Stomach (tissue), 9 donors: ENCODE data around the gene STAT4. TPM values are rescaled to one million over a fixed set of nuclear protein-coding genes. Genes with fewer than 3 reads are reported as not detected.

Experiments
- DNase-seq, 2 donors: peaks; one replicate each; pipeline versions ENCODE4 v3.0.0 to v3.0.0-alpha.2; 2013 to 2019
- H3K27ac ChIP-seq, 5 donors: fragments of 200-600 bp in 4 of 5; sonication (generic) in 4 of 5; one replicate each; pipeline ENCODE4 v1.5.1; 2013 to 2019; ENCODE audit warnings: mild to moderate bottlenecking in 1 of 5, moderate library complexity in 1 of 5
- H3K27me3 ChIP-seq, 3 donors: fragments of 200-600 bp; sonication (generic); one replicate each; pipeline ENCODE4 v1.5.1; 2017 to 2019; ENCODE audit warnings: mixed run types in 1 of 3
- H3K36me3 ChIP-seq, 4 donors: fragments of 200-600 bp; sonication (generic); 1 replicate in 3 of 4; 2 replicates in 1 of 4; pipeline ENCODE4 v1.5.1; 2016 to 2019
- H3K4me1 ChIP-seq, 4 donors: fragments of 200-600 bp; sonication (generic); one replicate each; pipeline ENCODE4 v1.5.1; 2016 to 2019
- H3K4me3 ChIP-seq, 4 donors: fragments of 200-600 bp; sonication (generic) in 3 of 4; one replicate each; pipeline ENCODE4 v1.5.1; 2016 to 2019; ENCODE audit warnings: mild to moderate bottlenecking in 1 of 4
- H3K9me3 ChIP-seq, 4 donors: fragments of 200-600 bp; sonication (generic); one replicate each; pipeline ENCODE4 v1.5.1; 2016 to 2019
- EP300 ChIP-seq: sonication (generic); formaldehyde crosslinking; IDR thresholded peaks from one replicate; pipeline ENCODE4 v1.6.1; 2017; ENCODE audit warnings: antibody characterized with exemption
- POLR2A ChIP-seq, 4 donors: fragments of 450-650 bp; IDR thresholded peaks; one replicate each; pipeline ENCODE4 v1.6.1; 2016; ENCODE audit warnings: antibody characterized with exemption in 4 of 4, control low read depth in 2 of 4, mild to moderate bottlenecking in 1 of 4, moderate library complexity in 1 of 4
- POLR2AphosphoS5 ChIP-seq, 3 donors: sonication (generic); formaldehyde crosslinking; IDR thresholded peaks; one replicate each; pipeline ENCODE4 v1.6.1; 2016; ENCODE audit warnings: antibody characterized with exemption in 3 of 3
- WGBS, 5 donors: extraction: QIAGEN DNeasy Blood & Tissue Kit in 3 of 5; methylation state at CpG; one replicate each; pipeline versions ENCODE4 v1.1.5 to v1.1.7; 2013 to 2018; 5-methylcytosine and 5-hydroxymethylcytosine counted together
- intact Hi-C: fragments of 100-400 bp; cut with DNase I; formaldehyde crosslinking; loops from one replicate; pipeline ENCODE4 v1.15.1; 2023; ENCODE audit warnings: low total_unique reads
- polyA plus RNA-seq, 3 donors: library from polyadenylated mRNA; stranded (reverse); fragments of 200-250 nt; gene quantifications; one replicate each; pipeline ENCODE4 v1.2.3, GENCODE V29; 2013
- total RNA-seq, 5 donors: library from RNA; depleted of rRNA; stranded (reverse); fragments of >200 nt; gene quantifications; one replicate each; pipeline versions ENCODE4 v1.1.0 to v1.2.3, GENCODE V29; 2014 to 2016
- TF ChIP-seq, protein P1 (sequence below), 7 experiments: fragments of 450-650 bp in 4 of 7; fragments of 200-600 bp in 3 of 7; sonication (generic) in 3 of 7; IDR thresholded peaks; one replicate each; pipeline ENCODE4 v1.5.1; 2016 to 2019; ENCODE audit warnings: antibody characterized with exemption in 7 of 7, control low read depth in 2 of 7, mild to moderate bottlenecking in 1 of 7
- donor health status: healthy with polysubstance abuse.
- donor health status: Bipolar disorder and iron deficiency.
- donor health status: healthy.

Gene STAT4
- total and polyA plus RNA-seq, 8 donors, result 0.75 to 21.4 (median 3.8) TPM

DNA sequence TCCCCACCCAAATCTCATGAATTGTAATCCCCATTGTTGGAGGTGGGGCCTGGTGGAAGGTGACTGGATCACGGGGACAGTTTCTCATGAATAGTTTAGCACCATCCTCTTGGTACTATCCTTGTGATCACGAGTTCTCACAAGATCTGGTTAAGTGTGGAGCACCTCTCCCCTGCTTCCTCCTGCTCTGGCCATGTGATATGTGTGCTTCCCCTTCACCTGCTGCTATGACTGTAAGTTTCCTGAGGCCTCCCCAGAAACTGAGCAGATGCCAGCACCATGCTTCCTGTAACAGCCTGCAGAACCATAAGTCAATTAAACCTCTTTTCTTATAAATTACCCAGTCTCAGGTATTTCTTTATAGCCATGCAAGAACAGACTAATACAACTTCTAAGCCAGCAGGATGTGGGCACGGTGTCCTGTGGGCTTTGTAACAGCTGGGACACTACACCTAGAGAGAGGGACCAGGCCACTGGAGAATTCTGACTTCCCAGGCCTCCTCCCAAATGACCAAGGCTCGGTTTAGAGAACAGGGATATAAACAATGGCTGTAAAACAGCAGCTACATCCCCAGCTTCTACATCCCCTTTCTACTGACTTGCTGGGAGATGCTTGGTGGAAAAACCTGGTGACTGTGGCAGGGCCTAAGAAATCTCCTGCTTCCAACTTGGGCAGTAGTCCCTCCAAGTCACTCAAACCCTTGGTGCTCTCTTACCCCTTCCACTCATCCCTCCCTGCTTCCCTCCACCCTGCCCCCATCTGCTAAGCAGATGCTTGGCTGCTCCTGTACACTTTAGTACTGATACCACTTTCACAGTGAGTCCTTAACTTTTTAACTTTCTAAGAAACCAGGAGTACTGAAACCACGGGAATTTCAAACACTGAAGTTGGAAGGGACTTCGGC lies 147.1 kb downstream of the STAT4 start:
- 91 to 99% (median 96%) methylated on average over 6 of the region's 6 CpGs for WGBS, 5 donors
- H3K36me3 ChIP-seq, result peaks cover 75 to 100% (median 99%) of the 10 kb centered on the region in 4 donors
- H3K9me3 ChIP-seq, result no peaks in the 10 kb centered on the region
- H3K4me3 ChIP-seq, result no peak overlapping the region
- TF ChIP-seq POLR2A (IDR thresholded peaks at IDR 0.05), result no peak
- TF ChIP-seq, protein P1, sequence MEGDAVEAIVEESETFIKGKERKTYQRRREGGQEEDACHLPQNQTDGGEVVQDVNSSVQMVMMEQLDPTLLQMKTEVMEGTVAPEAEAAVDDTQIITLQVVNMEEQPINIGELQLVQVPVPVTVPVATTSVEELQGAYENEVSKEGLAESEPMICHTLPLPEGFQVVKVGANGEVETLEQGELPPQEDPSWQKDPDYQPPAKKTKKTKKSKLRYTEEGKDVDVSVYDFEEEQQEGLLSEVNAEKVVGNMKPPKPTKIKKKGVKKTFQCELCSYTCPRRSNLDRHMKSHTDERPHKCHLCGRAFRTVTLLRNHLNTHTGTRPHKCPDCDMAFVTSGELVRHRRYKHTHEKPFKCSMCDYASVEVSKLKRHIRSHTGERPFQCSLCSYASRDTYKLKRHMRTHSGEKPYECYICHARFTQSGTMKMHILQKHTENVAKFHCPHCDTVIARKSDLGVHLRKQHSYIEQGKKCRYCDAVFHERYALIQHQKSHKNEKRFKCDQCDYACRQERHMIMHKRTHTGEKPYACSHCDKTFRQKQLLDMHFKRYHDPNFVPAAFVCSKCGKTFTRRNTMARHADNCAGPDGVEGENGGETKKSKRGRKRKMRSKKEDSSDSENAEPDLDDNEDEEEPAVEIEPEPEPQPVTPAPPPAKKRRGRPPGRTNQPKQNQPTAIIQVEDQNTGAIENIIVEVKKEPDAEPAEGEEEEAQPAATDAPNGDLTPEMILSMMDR (IDR thresholded peaks at IDR 0.05), result no peak
- no peak for TF ChIP-seq EP300
- TF ChIP-seq POLR2AphosphoS5 (IDR thresholded peaks at IDR 0.05), result no peak
- no peaks in the 10 kb centered on the region for H3K27me3 ChIP-seq
- DNase-seq, result no peak
- intact Hi-C loops, result no loop called here
- H3K27ac ChIP-seq, result no peak overlapping the region
- peaks cover 0 to 5% (median 1%) of the 10 kb centered on the region in 4 donors for H3K4me1 ChIP-seq

DNA sequence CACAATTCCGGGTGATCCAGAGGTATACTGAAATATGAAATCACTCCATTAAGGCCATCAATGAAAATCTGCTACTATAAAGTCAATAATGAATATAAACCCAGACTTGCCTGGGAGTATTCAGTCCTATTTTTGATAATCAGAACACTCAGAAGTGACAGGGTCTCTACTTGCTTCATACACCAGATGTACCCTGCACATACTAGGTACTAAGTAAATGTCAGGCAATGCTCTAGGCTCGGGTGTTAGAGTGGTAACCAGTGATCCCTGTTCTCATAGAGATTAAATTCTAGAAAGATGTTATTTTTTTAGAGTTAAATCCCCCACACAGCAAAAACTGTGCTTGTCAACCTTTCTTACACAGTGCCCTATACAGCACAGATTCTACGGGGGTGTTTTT lies 149.2 kb downstream of the STAT4 start:
- intact Hi-C loops, result no loop called here
- H3K4me3 ChIP-seq, result no peak overlapping the region
- H3K9me3 ChIP-seq, result no peaks in the 10 kb centered on the region
- no peak for TF ChIP-seq POLR2A (IDR thresholded peaks at IDR 0.05)
- TF ChIP-seq POLR2AphosphoS5 (IDR thresholded peaks at IDR 0.05), result no peak
- TF ChIP-seq EP300, result no peak
- TF ChIP-seq, protein P1 (IDR thresholded peaks at IDR 0.05), result no peak
- H3K27me3 ChIP-seq, result no peaks in the 10 kb centered on the region
- DNase-seq, result no peak
- H3K27ac ChIP-seq, result no peak overlapping the region
- H3K36me3 ChIP-seq, result peaks cover 76 to 100% (median 100%) of the 10 kb centered on the region in 4 donors
- 87 to 96% (median 92%) methylated on average over 3 of the region's 3 CpGs for WGBS, 5 donors
- peaks cover 0 to 5% (median 0%) of the 10 kb centered on the region in 4 donors for H3K4me1 ChIP-seq

DNA sequence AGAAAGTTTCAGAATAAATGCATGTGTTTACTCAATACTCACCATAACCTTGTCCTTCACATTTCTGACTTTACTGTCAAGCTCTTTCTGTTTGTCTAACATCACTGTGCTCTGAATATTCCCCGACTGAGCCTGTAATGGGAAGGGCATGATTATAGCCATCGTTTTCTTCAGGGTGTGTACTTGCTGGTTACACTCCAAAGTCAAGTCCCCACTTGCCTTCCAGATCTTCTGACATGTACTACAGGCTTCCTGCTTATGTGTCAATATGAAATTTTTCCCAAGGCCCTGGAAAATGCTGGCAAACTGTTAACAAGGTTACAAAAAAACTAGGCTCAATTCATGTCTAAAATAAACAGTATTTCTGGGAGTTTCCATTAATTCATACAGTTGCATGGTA lies 149.8 kb downstream of the STAT4 start:
- no peaks in the 10 kb centered on the region for H3K9me3 ChIP-seq
- H3K4me3 ChIP-seq, result no peak overlapping the region
- no peak overlapping the region for H3K27ac ChIP-seq
- TF ChIP-seq, protein P1 (IDR thresholded peaks at IDR 0.05), result no peak
- TF ChIP-seq POLR2A (IDR thresholded peaks at IDR 0.05) (no peak), EP300 (no peak), POLR2AphosphoS5 (IDR thresholded peaks at IDR 0.05) (no peak)
- 32 to 47% (median 35%) methylated on average over 2 of the region's 2 CpGs for WGBS, 5 donors
- H3K27me3 ChIP-seq, result no peaks in the 10 kb centered on the region
- no peak for DNase-seq
- peaks cover 75 to 100% (median 100%) of the 10 kb centered on the region in 4 donors for H3K36me3 ChIP-seq
- intact Hi-C loops, result no loop called here
- H3K4me1 ChIP-seq, result peaks cover 0 to 5% (median 0%) of the 10 kb centered on the region in 4 donors

DNA sequence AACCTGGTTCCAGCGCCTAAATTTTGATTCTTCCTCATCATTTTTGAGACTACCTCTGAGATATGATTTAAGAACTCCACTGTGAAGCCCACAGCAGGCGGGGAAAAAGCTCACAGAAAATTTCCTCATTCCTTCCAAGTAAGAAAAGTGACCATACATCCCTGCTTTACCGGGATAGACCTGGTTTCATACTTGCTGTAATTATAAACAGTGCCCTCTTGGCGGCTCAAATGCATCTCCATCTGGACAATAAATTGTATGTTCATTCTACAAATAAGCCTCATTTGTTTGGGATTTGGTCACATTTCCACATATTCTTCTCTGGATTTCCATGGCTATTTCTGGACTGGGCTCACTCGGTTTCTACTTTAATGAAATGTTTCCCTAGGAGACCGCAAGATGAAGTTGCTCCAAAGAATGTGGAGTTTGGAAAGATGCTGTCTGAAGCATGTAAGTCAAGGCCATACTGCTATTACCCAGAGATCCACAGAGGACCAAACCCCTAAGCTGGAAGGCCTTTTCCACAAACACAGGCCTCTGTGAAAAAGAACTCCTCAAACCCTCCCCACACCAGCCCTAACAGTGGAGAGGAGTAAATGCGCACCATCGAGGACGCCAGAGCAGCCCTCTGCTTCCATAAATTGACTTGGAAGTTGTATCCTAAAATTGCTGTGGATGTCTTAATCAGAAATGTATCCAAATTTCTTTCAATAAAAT lies 150.7 kb downstream of the STAT4 start:
- H3K36me3 ChIP-seq, result peaks cover 79 to 100% (median 100%) of the 10 kb centered on the region in 4 donors
- intact Hi-C loops, result no loop called here
- H3K27me3 ChIP-seq, result no peaks in the 10 kb centered on the region
- no peak overlapping the region for H3K4me3 ChIP-seq
- no peak overlapping the region for H3K27ac ChIP-seq
- DNase-seq, result no peak
- H3K4me1 ChIP-seq, result peaks cover 0 to 5% (median 0%) of the 10 kb centered on the region in 4 donors
- WGBS, 5 donors, result 84 to 89% (median 87%) methylated on average over 9 of the region's 9 CpGs
- TF ChIP-seq, protein P1 (IDR thresholded peaks at IDR 0.05), result no peak
- TF ChIP-seq EP300 (no peak), POLR2A (IDR thresholded peaks at IDR 0.05) (no peak), POLR2AphosphoS5 (IDR thresholded peaks at IDR 0.05) (no peak)
- no peaks in the 10 kb centered on the region for H3K9me3 ChIP-seq
